ENCODE data around the gene VIM.

VIM gene

DNA sequence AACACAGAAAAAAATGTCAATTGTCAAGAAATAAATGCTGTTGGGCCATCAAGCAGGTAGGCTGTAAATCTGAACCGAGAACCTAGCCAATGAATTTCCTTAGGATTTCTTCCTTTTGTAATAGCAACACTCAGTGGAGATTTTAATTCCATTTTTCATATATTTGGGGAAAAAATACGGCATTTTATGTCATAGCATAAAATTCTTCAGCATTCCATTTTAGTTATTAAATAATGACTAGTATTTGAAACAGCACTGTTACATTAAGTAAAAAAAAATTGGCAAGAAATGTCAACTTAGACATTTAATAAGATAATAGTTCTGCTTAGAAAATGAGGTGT lies 12.3 kb upstream of the VIM start:
- H3K27me3 Mint-ChIP-seq, result no peaks in the 10 kb centered on the region
- H3K4me3 Mint-ChIP-seq, result no peak overlapping the region
- no peak overlapping the region for H3K27ac Mint-ChIP-seq
- H3K9me3 Mint-ChIP-seq, result no peaks in the 10 kb centered on the region
- peaks cover 2% of the 10 kb centered on the region for H3K4me1 Mint-ChIP-seq
- peaks cover 5% of the 10 kb centered on the region for H3K36me3 Mint-ChIP-seq
- no peak for ATAC-seq (ENCODE audit: low read depth)
- no peak for DNase-seq (ENCODE audit: low spot score in 2 of 2)

GRCh38 chr10:17216217-17216900 lies 11.7 kb upstream of the VIM start:
- ATAC-seq (ENCODE audit: low read depth) (peak; percentile 75), DNase-seq (ENCODE audit: low spot score in 2 of 2) (no peak)
- Mint-ChIP-seq H3K36me3 (peaks cover 5% of the 10 kb centered on the region), H3K27me3 (no peaks in the 10 kb centered on the region), H3K4me3 (no peak overlapping the region), H3K4me1 (peaks cover 2% of the 10 kb centered on the region), H3K27ac (peak overlapping the region; percentile 70), H3K9me3 (no peaks in the 10 kb centered on the region)

GRCh38 chr10:17216901-17217395 lies 11.1 kb upstream of the VIM start:
- peak overlapping the region; percentile 70 for H3K27ac Mint-ChIP-seq
- no peak overlapping the region for H3K4me3 Mint-ChIP-seq
- ATAC-seq (ENCODE audit: low read depth) (no peak), DNase-seq (ENCODE audit: low spot score in 2 of 2) (no peak)
- H3K27me3 Mint-ChIP-seq, result no peaks in the 10 kb centered on the region
- H3K4me1 Mint-ChIP-seq, result peaks cover 2% of the 10 kb centered on the region
- peaks cover 5% of the 10 kb centered on the region for H3K36me3 Mint-ChIP-seq
- no peaks in the 10 kb centered on the region for H3K9me3 Mint-ChIP-seq

- DNase-seq (ENCODE audit: low spot score in 2 of 2) (no peak), ATAC-seq (ENCODE audit: low read depth) (no peak)
- H3K4me1 Mint-ChIP-seq, result peaks cover 5% of the 10 kb centered on the region
- H3K27me3 Mint-ChIP-seq, result no peaks in the 10 kb centered on the region
- peaks cover 6% of the 10 kb centered on the region for H3K36me3 Mint-ChIP-seq
- no peaks in the 10 kb centered on the region for H3K9me3 Mint-ChIP-seq
- no peak overlapping the region for H3K4me3 Mint-ChIP-seq
- no peak overlapping the region for H3K27ac Mint-ChIP-seq
Measured at GRCh38 chr10:17217631-17218232, 10.3 kb upstream of the VIM start.

DNA sequence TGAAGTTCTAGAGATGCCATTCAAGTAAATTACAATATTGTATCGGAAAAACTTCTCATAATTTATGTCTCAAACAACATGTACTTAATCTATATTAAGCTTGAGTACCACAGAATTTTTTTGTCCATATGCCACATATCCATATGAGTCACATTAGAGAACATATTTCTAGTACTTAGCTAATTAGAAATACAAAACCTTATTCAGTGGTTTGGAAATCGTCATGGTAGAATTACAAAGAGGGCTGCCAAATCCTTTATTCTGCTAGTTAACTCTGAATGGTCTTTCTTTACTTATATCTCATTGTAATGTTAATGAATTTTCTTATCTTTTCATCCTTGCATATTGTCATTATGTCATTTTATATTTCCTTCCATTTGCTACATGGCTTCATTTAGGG lies 9.0 kb upstream of the VIM start:
- H3K36me3 Mint-ChIP-seq, result peaks cover 6% of the 10 kb centered on the region
- H3K27ac Mint-ChIP-seq, result no peak overlapping the region
- ATAC-seq (ENCODE audit: low read depth) (no peak), DNase-seq (ENCODE audit: low spot score in 2 of 2) (no peak)
- no peaks in the 10 kb centered on the region for H3K27me3 Mint-ChIP-seq
- no peak overlapping the region for H3K4me3 Mint-ChIP-seq
- H3K9me3 Mint-ChIP-seq, result no peaks in the 10 kb centered on the region
- peaks cover 5% of the 10 kb centered on the region for H3K4me1 Mint-ChIP-seq

DNA sequence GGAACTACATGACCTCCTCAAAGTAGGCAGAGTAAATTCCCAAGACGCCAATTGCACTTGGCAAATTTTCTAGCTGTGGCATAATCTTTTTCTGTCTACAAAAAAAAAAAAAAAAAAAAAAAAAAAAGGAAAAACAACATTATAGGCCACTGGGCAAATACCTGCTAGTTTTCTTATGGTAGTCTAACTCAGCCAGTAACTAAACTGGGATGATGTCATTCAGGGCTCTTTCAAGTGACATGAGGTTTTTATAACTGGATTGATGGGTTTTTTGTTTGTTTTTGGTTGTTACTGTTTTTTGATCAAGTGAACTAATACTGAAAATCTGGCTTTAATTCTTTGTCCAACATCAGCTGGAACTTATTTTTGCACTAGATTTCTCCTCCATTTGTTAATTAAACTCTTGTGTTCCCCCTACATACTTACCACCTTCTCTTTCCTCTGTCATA lies 7.4 kb upstream of the VIM start:
- peaks cover 7% of the 10 kb centered on the region for H3K36me3 Mint-ChIP-seq
- DNase-seq (ENCODE audit: low spot score in 2 of 2) (no peak), ATAC-seq (ENCODE audit: low read depth) (no peak)
- no peaks in the 10 kb centered on the region for H3K9me3 Mint-ChIP-seq
- no peak overlapping the region for H3K27ac Mint-ChIP-seq
- no peak overlapping the region for H3K4me3 Mint-ChIP-seq
- H3K27me3 Mint-ChIP-seq, result no peaks in the 10 kb centered on the region
- H3K4me1 Mint-ChIP-seq, result peaks cover 7% of the 10 kb centered on the region

DNA sequence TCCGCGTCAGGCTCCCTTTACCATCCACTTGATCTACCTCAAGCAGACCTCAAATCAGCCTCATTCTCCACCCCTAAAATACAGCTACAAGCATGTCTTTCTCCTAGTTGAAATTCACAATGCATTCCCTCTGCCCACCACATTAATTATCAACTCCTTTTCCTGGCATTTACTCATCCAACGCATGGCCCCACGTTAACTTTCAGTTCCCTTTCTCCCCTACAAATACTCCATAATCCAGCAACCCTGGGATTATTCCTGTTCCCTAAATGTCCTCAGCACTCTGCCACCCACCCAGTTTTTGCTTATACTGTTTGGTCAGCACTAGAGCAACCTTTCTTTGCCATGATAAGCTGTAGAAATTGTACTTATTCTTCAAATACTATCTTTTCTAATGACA lies 5.7 kb upstream of the VIM start:
- Mint-ChIP-seq H3K4me1 (peaks cover 19% of the 10 kb centered on the region), H3K27ac (no peak overlapping the region), H3K9me3 (no peaks in the 10 kb centered on the region), H3K4me3 (no peak overlapping the region), H3K36me3 (peaks cover 7% of the 10 kb centered on the region), H3K27me3 (no peaks in the 10 kb centered on the region)
- no peak for DNase-seq (ENCODE audit: low spot score in 2 of 2)
- ATAC-seq (ENCODE audit: low read depth), result no peak

GRCh38 chr10:17225808-17226207 lies 2.2 kb upstream of the VIM start:
- Mint-ChIP-seq H3K4me3 (no peak overlapping the region), H3K4me1 (peaks cover 28% of the 10 kb centered on the region), H3K27me3 (no peaks in the 10 kb centered on the region), H3K36me3 (peaks cover 7% of the 10 kb centered on the region), H3K9me3 (no peaks in the 10 kb centered on the region), H3K27ac (no peak overlapping the region)
- ATAC-seq (ENCODE audit: low read depth) (no peak), DNase-seq (ENCODE audit: low spot score in 2 of 2) (no peak)

- ATAC-seq (ENCODE audit: low read depth), result no peak
- Mint-ChIP-seq H3K36me3 (peaks cover 7% of the 10 kb centered on the region), H3K4me3 (peak overlapping the region; percentile 98), H3K27ac (peak overlapping the region; percentile 95), H3K9me3 (no peaks in the 10 kb centered on the region), H3K4me1 (peaks cover 31% of the 10 kb centered on the region), H3K27me3 (no peaks in the 10 kb centered on the region)
- DNase-seq (ENCODE audit: low spot score in 2 of 2), result no peak
Measured at GRCh38 chr10:17226891-17227303, 1.1 kb upstream of the VIM start.

DNA sequence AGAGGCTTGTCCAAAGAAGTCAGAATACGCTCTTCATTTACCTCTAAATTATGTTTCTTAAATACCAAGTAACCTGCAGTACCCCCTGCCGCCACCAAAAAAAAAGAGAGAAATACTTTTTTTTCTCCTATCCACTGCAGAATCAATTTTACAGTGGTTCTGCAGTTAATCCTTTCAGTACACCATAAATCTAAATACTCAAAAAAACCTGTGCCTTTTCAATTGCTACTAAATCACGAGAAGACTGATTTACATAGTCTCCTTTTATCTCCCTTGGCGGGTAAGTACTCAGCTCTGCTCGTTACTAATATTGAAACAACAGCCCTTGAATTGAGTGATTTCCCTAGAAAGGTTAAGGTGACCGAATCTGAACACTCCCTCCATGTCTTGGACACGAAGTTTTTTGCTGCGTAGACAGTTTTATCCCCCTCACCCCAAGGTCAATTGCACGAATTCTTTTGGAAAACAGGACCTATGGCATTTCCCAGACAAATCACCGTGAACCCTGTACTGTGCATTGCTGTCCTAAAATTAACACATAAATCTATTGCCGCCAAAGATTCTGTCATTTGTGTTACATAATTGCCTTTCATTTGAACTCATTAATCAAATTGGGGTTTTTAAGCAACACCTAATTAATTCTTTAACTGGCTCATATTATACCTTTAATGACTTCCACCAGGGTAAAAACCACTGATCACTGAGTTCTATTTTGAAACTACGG lies 512 bp upstream of the VIM start:
- H3K27ac Mint-ChIP-seq, result peak overlapping the region; percentile 95
- ATAC-seq (ENCODE audit: low read depth), result no peak
- no peaks in the 10 kb centered on the region for H3K27me3 Mint-ChIP-seq
- peaks cover 8% of the 10 kb centered on the region for H3K36me3 Mint-ChIP-seq
- no peaks in the 10 kb centered on the region for H3K9me3 Mint-ChIP-seq
- peak overlapping the region; percentile 98 for H3K4me3 Mint-ChIP-seq
- peak; percentile 24 to 26 for DNase-seq (ENCODE audit: low spot score in 2 of 2)
- H3K4me1 Mint-ChIP-seq, result peaks cover 26% of the 10 kb centered on the region

- Mint-ChIP-seq H3K27ac (peak overlapping the region; percentile 95), H3K27me3 (no peaks in the 10 kb centered on the region), H3K4me1 (peaks cover 26% of the 10 kb centered on the region), H3K4me3 (peak overlapping the region; percentile 98), H3K9me3 (no peaks in the 10 kb centered on the region), H3K36me3 (peaks cover 9% of the 10 kb centered on the region)
- ATAC-seq (ENCODE audit: low read depth) (peak; percentile 14), DNase-seq (ENCODE audit: low spot score in 2 of 2) (peak; percentile 50 to 66)
Measured at GRCh38 chr10:17229016-17229716, 1.1 kb downstream of the VIM start.

- no peaks in the 10 kb centered on the region for H3K27me3 Mint-ChIP-seq
- H3K4me3 Mint-ChIP-seq, result peak overlapping the region; percentile 98
- H3K36me3 Mint-ChIP-seq, result peaks cover 12% of the 10 kb centered on the region
- peak; percentile 5 for ATAC-seq (ENCODE audit: low read depth)
- H3K9me3 Mint-ChIP-seq, result no peaks in the 10 kb centered on the region
- H3K4me1 Mint-ChIP-seq, result peaks cover 29% of the 10 kb centered on the region
- peak overlapping the region; percentile 95 for H3K27ac Mint-ChIP-seq
- DNase-seq (ENCODE audit: low spot score in 2 of 2), result peak in 1 of 2 donors; percentile 79
Measured at GRCh38 chr10:17229717-17229966, 1.6 kb downstream of the VIM start.

- H3K36me3 Mint-ChIP-seq, result peaks cover 12% of the 10 kb centered on the region
- peak; percentile 86 to 89 for DNase-seq (ENCODE audit: low spot score in 2 of 2)
- no peaks in the 10 kb centered on the region for H3K27me3 Mint-ChIP-seq
Measured at GRCh38 chr10:17229967-17230682, 2.1 kb downstream of the VIM start.

More at GRCh38 chr10:17229967-17230682, 2.1 kb downstream of the VIM start:
- H3K9me3 Mint-ChIP-seq, result no peaks in the 10 kb centered on the region
- H3K27ac Mint-ChIP-seq, result peak overlapping the region; percentile 95
- peaks cover 26% of the 10 kb centered on the region for H3K4me1 Mint-ChIP-seq
- peak overlapping the region; percentile 98 for H3K4me3 Mint-ChIP-seq
- peak; percentile 63 for ATAC-seq (ENCODE audit: low read depth)
